ENCODE results near the gene FRMD4A.

Gene FRMD4A

DNA sequence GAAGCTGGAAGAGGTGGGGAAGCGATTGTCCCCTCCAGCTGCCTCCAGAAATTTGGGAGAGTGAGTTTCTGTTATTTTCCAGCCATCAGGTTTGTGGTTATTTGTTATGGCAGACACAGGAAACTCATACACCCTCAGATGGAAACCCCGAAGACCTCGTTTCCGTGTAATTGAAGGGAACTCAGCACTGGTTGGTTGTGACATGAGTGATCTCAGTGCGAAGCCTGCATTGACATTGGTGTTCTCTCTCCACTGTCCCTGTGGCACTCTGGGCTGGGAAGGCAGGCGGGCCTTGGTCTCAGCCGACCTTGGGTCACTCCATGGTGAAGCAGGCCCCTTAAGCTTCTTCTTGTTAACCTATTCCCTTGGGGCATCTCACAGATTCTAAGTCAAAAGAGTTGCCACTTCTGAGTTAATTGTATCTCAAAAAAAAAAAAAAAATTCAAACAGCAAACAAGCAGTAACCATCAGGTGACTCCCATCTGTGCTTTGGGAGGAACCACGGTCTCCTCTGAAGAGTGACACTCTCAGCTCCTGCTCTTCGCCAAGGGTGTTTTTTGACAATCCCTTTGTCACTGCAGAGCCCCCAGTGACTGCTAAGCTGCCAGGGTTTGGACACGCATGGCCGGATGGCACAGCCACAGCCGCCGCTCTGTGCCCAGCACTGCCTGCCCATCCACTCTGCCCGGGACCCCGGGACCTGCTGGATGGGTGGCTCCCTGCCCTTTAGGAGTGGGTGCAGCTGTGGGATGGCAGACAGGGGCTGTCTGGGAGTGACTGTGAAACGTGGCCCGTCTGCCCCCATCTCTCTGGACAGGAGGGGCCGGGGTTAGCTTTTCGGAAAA lies 510.4 kb downstream of the FRMD4A start:
- peaks cover 45% of the 10 kb centered on the region for H3K4me1 ChIP-seq (ENCODE audit: control insufficient read depth, low read length)
- no peak overlapping the region for H3K27ac ChIP-seq (ENCODE audit: low read depth, low read length)
- no peak for TF ChIP-seq EZH2phosphoT487 (IDR thresholded peaks at IDR 0.05; ENCODE audit: borderline replicate concordance, low read length)
- TF ChIP-seq, protein P1, sequence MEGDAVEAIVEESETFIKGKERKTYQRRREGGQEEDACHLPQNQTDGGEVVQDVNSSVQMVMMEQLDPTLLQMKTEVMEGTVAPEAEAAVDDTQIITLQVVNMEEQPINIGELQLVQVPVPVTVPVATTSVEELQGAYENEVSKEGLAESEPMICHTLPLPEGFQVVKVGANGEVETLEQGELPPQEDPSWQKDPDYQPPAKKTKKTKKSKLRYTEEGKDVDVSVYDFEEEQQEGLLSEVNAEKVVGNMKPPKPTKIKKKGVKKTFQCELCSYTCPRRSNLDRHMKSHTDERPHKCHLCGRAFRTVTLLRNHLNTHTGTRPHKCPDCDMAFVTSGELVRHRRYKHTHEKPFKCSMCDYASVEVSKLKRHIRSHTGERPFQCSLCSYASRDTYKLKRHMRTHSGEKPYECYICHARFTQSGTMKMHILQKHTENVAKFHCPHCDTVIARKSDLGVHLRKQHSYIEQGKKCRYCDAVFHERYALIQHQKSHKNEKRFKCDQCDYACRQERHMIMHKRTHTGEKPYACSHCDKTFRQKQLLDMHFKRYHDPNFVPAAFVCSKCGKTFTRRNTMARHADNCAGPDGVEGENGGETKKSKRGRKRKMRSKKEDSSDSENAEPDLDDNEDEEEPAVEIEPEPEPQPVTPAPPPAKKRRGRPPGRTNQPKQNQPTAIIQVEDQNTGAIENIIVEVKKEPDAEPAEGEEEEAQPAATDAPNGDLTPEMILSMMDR (IDR thresholded peaks at IDR 0.05; ENCODE audit: low read depth, low read length, poor library complexity, severe bottlenecking) = no peak
- peaks cover 8% of the 10 kb centered on the region; the same call in 1 of the 2 replicates for H3K27me3 ChIP-seq (ENCODE audit: control insufficient read depth, low read length)
- peaks cover 7% of the 10 kb centered on the region for H3K9me3 ChIP-seq (ENCODE audit: control insufficient read depth, insufficient read depth, low read length)
- peak overlapping the region; percentile 29 for H3K4me2 ChIP-seq (ENCODE audit: low read length)
- H3K4me3 ChIP-seq (ENCODE audit: low read length) = no peak overlapping the region
- H3K9me2 ChIP-seq (replicated peaks; ENCODE audit: control insufficient read depth, low read length) = no peaks in the 10 kb centered on the region
- H4K20me1 ChIP-seq (ENCODE audit: control insufficient read depth, insufficient read depth, low read depth, low read length) = no peaks in the 10 kb centered on the region
- no peaks in the 10 kb centered on the region for H3K79me2 ChIP-seq (ENCODE audit: control insufficient read depth, low read length)
- H3K36me3 ChIP-seq (ENCODE audit: control insufficient read depth, low read length) = no peaks in the 10 kb centered on the region
- no peaks in the 10 kb centered on the region for H3F3A ChIP-seq (ENCODE audit: control insufficient read depth, insufficient read depth)

- Histone ChIP-seq H3K79me2 (ENCODE audit: control insufficient read depth, low read length) (no peaks in the 10 kb centered on the region), H3K9me2 (replicated peaks; ENCODE audit: control insufficient read depth, low read length) (no peaks in the 10 kb centered on the region), H3K36me3 (ENCODE audit: control insufficient read depth, low read length) (no peaks in the 10 kb centered on the region), H3F3A (ENCODE audit: control insufficient read depth, insufficient read depth) (no peaks in the 10 kb centered on the region), H3K27ac (ENCODE audit: low read depth, low read length) (no peak overlapping the region), H3K27me3 (ENCODE audit: control insufficient read depth, low read length) (no peaks in the 10 kb centered on the region), H3K4me1 (ENCODE audit: control insufficient read depth, low read length) (peaks cover 30% of the 10 kb centered on the region), H3K9me3 (ENCODE audit: control insufficient read depth, insufficient read depth, low read length) (peaks cover 7% of the 10 kb centered on the region), H3K4me3 (ENCODE audit: low read length) (no peak overlapping the region), H3K4me2 (ENCODE audit: low read length) (no peak overlapping the region), H4K20me1 (ENCODE audit: control insufficient read depth, insufficient read depth, low read depth, low read length) (no peaks in the 10 kb centered on the region)
- no peak for TF ChIP-seq EZH2phosphoT487 (IDR thresholded peaks at IDR 0.05; ENCODE audit: borderline replicate concordance, low read length)
- TF ChIP-seq, protein P1 (IDR thresholded peaks at IDR 0.05; ENCODE audit: low read depth, low read length, poor library complexity, severe bottlenecking) = no peak
These were observed 514.4 kb downstream of the FRMD4A start for GRCh38 chr10:13816195-13816925.

DNA sequence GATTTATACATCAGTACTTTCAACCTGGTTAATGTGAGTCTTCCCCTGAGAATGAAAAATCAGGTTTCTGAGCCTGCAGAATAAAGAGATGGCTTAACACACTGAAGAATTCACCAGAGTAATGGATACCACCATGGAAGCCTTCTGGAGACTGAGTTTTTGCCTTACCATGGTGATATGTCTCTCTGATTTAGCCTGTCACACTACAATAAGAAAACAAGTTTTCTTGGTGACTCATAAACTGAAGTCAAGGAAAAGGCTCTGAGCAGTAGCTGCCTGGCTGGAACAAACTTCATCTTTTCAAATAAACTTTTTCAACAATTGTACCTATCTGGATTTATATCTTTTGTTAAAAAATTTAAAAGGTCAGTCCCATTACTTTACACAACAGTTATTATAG lies 515.0 kb downstream of the FRMD4A start:
- Histone ChIP-seq H3K27me3 (ENCODE audit: control insufficient read depth, low read length) (no peaks in the 10 kb centered on the region), H3K9me3 (ENCODE audit: control insufficient read depth, insufficient read depth, low read length) (peaks cover 7% of the 10 kb centered on the region), H3K4me2 (ENCODE audit: low read length) (no peak overlapping the region), H3K79me2 (ENCODE audit: control insufficient read depth, low read length) (no peaks in the 10 kb centered on the region), H3K36me3 (ENCODE audit: control insufficient read depth, low read length) (no peaks in the 10 kb centered on the region), H3K4me3 (ENCODE audit: low read length) (no peak overlapping the region), H3K27ac (ENCODE audit: low read depth, low read length) (no peak overlapping the region), H4K20me1 (ENCODE audit: control insufficient read depth, insufficient read depth, low read depth, low read length) (no peaks in the 10 kb centered on the region), H3F3A (ENCODE audit: control insufficient read depth, insufficient read depth) (no peaks in the 10 kb centered on the region; the same call in 1 of the 2 replicates), H3K4me1 (ENCODE audit: control insufficient read depth, low read length) (peaks cover 30% of the 10 kb centered on the region), H3K9me2 (replicated peaks; ENCODE audit: control insufficient read depth, low read length) (no peaks in the 10 kb centered on the region)
- TF ChIP-seq, protein P1 (IDR thresholded peaks at IDR 0.05; ENCODE audit: low read depth, low read length, poor library complexity, severe bottlenecking) = no peak
- no peak for TF ChIP-seq EZH2phosphoT487 (IDR thresholded peaks at IDR 0.05; ENCODE audit: borderline replicate concordance, low read length)
